ENCODE data around the gene STK38L.

STK38L gene

GRCh38 chr12:27355979-27356378 lies 111.9 kb downstream of the STK38L start:
- H3K9me3 ChIP-seq (ENCODE audit: low read length), result no peaks in the 10 kb centered on the region
- H3K27me3 ChIP-seq (ENCODE audit: insufficient read depth, low read length), result no peaks in the 10 kb centered on the region
- H3K4me1 ChIP-seq (ENCODE audit: insufficient read depth, low read length), result no peaks in the 10 kb centered on the region
- no peaks in the 10 kb centered on the region for H3K36me3 ChIP-seq (ENCODE audit: insufficient read depth, low read length)
- no peak overlapping the region for H2AFZ ChIP-seq (ENCODE audit: low read depth, low read length)
- no peak overlapping the region for H3K4me3 ChIP-seq (ENCODE audit: low read length)

- H3K9me3 ChIP-seq (ENCODE audit: low read length), result peaks cover 3% of the 10 kb centered on the region
- H3K36me3 ChIP-seq (ENCODE audit: insufficient read depth, low read length), result no peaks in the 10 kb centered on the region
- H3K4me1 ChIP-seq (ENCODE audit: insufficient read depth, low read length), result no peaks in the 10 kb centered on the region
- no peak overlapping the region for H2AFZ ChIP-seq (ENCODE audit: low read depth, low read length)
- H3K27me3 ChIP-seq (ENCODE audit: insufficient read depth, low read length), result no peaks in the 10 kb centered on the region
- no peak overlapping the region for H3K4me3 ChIP-seq (ENCODE audit: low read length)
Observed at GRCh38 chr12:27359578-27360340, 115.7 kb downstream of the STK38L start.

DNA sequence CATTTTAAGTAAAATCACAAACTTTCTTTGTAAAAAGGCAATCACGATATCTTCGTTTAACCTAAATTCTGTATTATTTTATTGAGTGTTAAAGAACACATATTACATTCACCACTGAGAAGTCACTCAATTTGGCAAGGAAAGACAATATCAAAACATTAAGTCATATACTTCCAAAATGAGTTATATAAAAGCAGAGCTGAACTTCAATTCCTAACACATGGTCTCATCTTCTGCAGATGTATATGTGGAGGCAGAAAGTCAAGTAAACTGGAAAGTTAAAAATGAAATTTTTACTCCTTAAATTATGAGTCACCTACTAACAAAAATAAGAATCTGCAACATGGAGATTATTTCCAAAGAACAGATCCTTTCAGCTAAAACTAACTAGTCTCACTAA lies 117.3 kb downstream of the STK38L start:
- Histone ChIP-seq H3K27me3 (ENCODE audit: insufficient read depth, low read length) (no peaks in the 10 kb centered on the region), H3K36me3 (ENCODE audit: insufficient read depth, low read length) (no peaks in the 10 kb centered on the region), H3K4me1 (ENCODE audit: insufficient read depth, low read length) (no peaks in the 10 kb centered on the region), H3K4me3 (ENCODE audit: low read length) (no peak overlapping the region), H3K9me3 (ENCODE audit: low read length) (peaks cover 3% of the 10 kb centered on the region), H2AFZ (ENCODE audit: low read depth, low read length) (no peak overlapping the region)

DNA sequence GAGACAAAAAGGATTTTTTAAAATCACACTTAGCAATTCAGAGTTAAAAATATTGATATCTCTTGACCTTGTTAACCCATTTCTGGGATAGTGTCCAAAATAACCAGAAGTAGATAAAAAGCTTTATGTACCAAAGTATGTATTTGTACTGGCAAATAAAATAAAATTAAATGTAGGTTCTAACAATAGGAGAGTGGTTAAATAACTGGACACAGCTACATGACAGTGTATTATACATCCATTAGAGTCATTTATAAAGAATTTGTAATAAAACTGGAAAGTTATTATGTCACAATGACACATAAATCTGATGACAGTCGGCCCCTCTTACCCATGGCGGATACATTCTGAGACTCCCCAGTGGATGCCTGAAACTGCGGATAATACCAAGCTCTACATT lies 122.5 kb downstream of the STK38L start:
- Histone ChIP-seq H3K9me3 (ENCODE audit: low read length) (peaks cover 3% of the 10 kb centered on the region), H3K4me1 (ENCODE audit: insufficient read depth, low read length) (no peaks in the 10 kb centered on the region)

GRCh38 chr12:27367078-27367477 lies 123.0 kb downstream of the STK38L start:
- no peaks in the 10 kb centered on the region for H3K27me3 ChIP-seq (ENCODE audit: insufficient read depth, low read length)
- no peaks in the 10 kb centered on the region for H3K36me3 ChIP-seq (ENCODE audit: insufficient read depth, low read length)

More for the DNA sequence above, 122.5 kb downstream of the STK38L start:
- H3K4me3 ChIP-seq (ENCODE audit: low read length), result no peak overlapping the region
- no peaks in the 10 kb centered on the region for H3K27me3 ChIP-seq (ENCODE audit: insufficient read depth, low read length)
- no peaks in the 10 kb centered on the region for H3K36me3 ChIP-seq (ENCODE audit: insufficient read depth, low read length)
- no peak overlapping the region for H2AFZ ChIP-seq (ENCODE audit: low read depth, low read length)

More at GRCh38 chr12:27367078-27367477, 123.0 kb downstream of the STK38L start:
- peaks cover 3% of the 10 kb centered on the region for H3K9me3 ChIP-seq (ENCODE audit: low read length)
- H3K4me1 ChIP-seq (ENCODE audit: insufficient read depth, low read length), result no peaks in the 10 kb centered on the region
- no peak overlapping the region for H2AFZ ChIP-seq (ENCODE audit: low read depth, low read length)
- H3K4me3 ChIP-seq (ENCODE audit: low read length), result no peak overlapping the region
